ENCODE measurements around the gene HSD17B12.

HSD17B12 gene

DNA sequence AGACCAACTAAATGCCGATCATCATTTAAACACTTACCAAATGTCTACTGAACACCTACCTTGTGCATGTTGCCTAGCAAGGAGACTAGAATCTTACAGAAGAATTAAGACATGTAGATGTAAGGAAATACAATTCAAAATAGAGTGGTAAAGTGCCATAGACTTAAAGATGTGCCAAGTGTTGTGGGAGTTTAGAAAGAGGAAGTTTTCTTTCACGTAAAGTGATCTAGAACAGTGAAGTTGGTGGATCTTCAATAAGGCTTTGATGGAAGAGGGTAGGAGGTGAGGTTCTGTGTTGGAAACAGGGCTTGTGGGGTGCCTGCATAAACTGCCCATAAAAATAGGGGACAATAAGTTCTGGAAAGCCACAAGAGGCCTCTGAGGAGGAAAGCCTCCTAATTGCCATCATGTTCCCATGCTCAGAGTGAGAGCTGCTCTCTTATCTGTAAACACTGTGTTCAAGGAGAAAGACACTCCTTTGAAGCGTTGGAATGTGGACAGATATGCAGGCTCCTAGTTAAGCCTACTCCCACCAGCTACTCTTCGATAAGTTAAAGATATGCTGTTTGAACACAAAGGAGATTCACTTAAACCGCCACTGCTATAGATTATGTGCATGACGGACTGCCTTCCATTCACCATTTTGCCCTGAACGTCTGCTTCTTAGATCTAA, 66.7 kb downstream of the HSD17B12 start:
- CTCF ChIA-PET = interaction anchor here (1.6 kb wide), 1 partner anchor 16 kb away, joined by 3 read pairs; no protein-coding TSS in a partner anchor
- POLR2A ChIA-PET = no interaction called here
- TF ChIP-seq, protein P1, sequence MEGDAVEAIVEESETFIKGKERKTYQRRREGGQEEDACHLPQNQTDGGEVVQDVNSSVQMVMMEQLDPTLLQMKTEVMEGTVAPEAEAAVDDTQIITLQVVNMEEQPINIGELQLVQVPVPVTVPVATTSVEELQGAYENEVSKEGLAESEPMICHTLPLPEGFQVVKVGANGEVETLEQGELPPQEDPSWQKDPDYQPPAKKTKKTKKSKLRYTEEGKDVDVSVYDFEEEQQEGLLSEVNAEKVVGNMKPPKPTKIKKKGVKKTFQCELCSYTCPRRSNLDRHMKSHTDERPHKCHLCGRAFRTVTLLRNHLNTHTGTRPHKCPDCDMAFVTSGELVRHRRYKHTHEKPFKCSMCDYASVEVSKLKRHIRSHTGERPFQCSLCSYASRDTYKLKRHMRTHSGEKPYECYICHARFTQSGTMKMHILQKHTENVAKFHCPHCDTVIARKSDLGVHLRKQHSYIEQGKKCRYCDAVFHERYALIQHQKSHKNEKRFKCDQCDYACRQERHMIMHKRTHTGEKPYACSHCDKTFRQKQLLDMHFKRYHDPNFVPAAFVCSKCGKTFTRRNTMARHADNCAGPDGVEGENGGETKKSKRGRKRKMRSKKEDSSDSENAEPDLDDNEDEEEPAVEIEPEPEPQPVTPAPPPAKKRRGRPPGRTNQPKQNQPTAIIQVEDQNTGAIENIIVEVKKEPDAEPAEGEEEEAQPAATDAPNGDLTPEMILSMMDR (IDR thresholded peaks at IDR 0.05; ENCODE audit: control extremely low read depth, extremely low read depth, low read depth, missing control alignments) = no peak
- no peak for DNase-seq (ENCODE audit: extremely low spot score)

DNA sequence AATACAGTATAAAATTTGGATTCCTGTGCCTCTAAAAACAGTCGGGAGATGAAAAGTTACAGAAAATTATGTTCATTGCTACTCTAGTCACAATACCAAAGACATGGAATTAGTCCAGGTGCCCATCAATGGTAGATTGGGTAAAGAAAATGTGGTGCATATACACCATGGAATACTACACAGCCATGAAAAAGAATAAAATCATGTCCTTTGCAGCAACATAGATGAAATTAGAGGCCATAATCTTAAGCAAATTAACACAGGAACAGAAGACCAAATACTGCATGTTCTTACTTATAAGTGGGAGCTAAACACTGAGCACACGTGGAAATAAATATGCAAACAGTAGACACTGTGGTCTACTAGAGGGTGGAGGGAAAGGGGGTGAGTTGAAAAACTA, 67.6 kb downstream of the HSD17B12 start:
- ChIA-PET POLR2A (no interaction called here), CTCF (interaction anchor here (1.6 kb wide), 1 partner anchor 17 kb away, joined by 3 read pairs; no protein-coding TSS in a partner anchor)
- TF ChIP-seq, protein P1 (IDR thresholded peaks at IDR 0.05; ENCODE audit: control extremely low read depth, extremely low read depth, low read depth, missing control alignments) = no peak
- no peak for DNase-seq (ENCODE audit: extremely low spot score)

DNA sequence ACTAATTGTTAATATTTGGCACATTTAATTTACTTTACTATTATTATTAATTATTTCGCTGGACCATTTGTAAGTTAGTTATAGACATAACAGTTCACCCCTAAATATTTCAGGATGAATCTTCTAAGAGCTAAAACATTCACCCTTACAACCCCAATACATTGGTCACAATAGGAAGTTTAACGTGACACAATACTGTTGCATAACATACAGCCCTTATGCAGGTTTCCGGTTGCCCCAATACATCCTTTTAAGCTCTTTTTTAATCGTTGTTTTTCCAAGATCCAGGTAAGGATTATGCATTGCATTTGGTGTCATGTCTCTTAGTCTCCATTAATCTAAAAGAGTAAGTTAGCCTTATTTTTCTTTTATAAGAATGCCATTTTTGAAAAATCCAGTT, 71.2 kb downstream of the HSD17B12 start:
- POLR2A ChIA-PET = no interaction called here
- TF ChIP-seq, protein P1 (IDR thresholded peaks at IDR 0.05; ENCODE audit: control extremely low read depth, extremely low read depth, low read depth, missing control alignments) = no peak
- CTCF ChIA-PET = interaction anchor here (1.2 kb wide), 1 partner anchor 100 kb away, joined by 3 read pairs; no protein-coding TSS in a partner anchor
- no peak for DNase-seq (ENCODE audit: extremely low spot score)

DNA sequence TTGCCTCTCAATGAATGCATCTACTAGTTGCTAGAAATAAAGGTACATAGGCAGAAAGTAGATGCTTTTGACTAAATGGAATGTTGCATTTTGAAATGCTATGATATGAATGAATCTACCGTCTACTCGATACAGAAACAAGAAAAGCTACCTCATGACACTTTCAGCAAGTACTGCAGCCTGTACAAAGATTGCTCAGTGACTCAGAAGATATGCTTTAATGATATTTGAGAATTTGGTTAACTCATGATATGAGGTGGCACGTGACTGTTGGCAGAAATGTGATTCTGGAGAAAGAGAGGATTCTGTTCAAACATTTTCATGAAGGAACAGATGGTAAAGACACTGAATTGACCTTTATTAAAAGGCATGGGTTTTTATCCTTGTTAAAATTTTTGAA, 76.0 kb downstream of the HSD17B12 start:
- ChIA-PET POLR2A (no interaction called here), CTCF (interaction anchor here (1.2 kb wide), 1 partner anchor 10 kb away, joined by 3 read pairs; no protein-coding TSS in a partner anchor)
- TF ChIP-seq, protein P1 (IDR thresholded peaks at IDR 0.05; ENCODE audit: control extremely low read depth, extremely low read depth, low read depth, missing control alignments) = no peak
- DNase-seq (ENCODE audit: extremely low spot score) = no peak

DNA sequence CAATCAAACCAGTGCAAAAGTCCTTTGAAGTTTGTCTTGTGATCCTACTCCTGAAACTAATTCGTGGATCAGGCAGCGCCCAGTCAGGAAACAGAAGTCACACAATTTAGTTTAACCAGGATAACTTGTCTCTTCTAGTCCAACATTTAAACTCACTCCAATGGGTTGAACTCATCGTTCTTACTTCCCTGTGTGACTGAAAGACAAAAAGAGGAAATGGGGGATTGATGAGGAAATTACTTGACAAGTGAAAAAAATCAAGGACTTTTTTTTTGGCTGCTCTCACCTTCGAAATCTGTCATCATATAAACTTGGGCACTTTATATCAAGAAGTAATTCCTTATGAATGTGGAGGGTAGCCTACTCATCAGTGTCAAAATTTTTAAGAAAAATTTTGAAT, 78.4 kb downstream of the HSD17B12 start:
- no peak for DNase-seq (ENCODE audit: extremely low spot score)
- TF ChIP-seq, protein P1 (IDR thresholded peaks at IDR 0.05; ENCODE audit: control extremely low read depth, extremely low read depth, low read depth, missing control alignments) = no peak
- POLR2A ChIA-PET = no interaction called here
- CTCF ChIA-PET = interaction anchor here (0.9 to 1.0 kb wide), 2 partner anchors 9 to 14 kb away, joined by 3 read pairs; no protein-coding TSS in a partner anchor

DNA sequence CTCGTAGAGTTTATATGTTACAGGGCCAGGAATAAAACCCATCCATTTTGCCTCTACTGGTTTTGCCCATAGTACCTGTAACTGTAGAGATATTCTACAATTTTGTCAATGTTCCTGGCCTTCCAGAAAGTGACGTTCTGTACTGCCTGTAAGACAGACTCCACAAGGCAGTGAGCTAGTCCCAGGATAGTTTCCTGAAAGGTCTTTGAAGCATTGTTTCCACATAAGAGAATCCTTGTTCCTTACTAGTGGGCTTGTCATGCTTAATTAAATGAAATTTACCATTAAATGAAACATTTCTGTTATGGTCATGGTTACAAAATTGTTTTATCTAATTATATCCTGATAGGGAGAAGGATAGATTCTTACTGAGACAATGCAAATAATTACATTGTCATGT, 80.4 kb downstream of the HSD17B12 start:
- CTCF ChIA-PET = interaction anchor here (1.0 kb wide), 1 partner anchor 15 kb away, joined by 3 read pairs; no protein-coding TSS in a partner anchor
- POLR2A ChIA-PET = no interaction called here
- no peak for DNase-seq (ENCODE audit: extremely low spot score)
- TF ChIP-seq, protein P1 (IDR thresholded peaks at IDR 0.05; ENCODE audit: control extremely low read depth, extremely low read depth, low read depth, missing control alignments) = no peak
